Testis (tissue), 2 donors: ENCODE results near the gene CKAP4.

ENCODE experiments used
- POLR2A ChIP-seq: fragments of 450-650 bp; IDR thresholded peaks from one replicate; pipeline ENCODE4 v1.6.1; 2017; ENCODE audit warnings: antibody characterized with exemption, mild to moderate bottlenecking, moderate library complexity
- TF ChIP-seq, protein P1 (sequence below), 3 experiments: fragments of 450-650 bp in 2 of 3; fragments of 200-600 bp in 1 of 3; sonication (generic) in 1 of 3; IDR thresholded peaks; one replicate each; pipeline ENCODE4 v1.5.1; 2016 to 2019; ENCODE audit warnings: antibody characterized with exemption in 3 of 3, mild to moderate bottlenecking in 2 of 3, moderate library complexity in 1 of 3

DNA sequence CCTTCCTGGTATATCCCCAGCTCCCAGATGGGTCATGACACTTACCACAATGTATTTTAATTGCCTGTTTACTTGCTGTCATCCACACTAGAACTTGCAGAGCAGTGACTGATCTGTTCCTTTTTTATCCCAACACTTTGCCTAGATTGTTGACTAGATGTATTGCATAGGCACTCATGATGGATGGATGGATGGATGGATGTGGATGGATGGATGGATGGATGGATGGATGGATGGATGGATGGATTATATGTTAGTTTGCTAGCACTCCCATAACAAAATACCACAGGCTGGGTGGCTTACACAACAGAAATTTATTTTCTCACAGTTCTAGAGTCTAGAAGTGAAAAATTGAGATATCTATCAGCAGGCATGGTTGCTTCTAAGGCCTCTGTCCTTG lies 8.7 kb upstream of the CKAP4 start:
- TF ChIP-seq, protein P1, sequence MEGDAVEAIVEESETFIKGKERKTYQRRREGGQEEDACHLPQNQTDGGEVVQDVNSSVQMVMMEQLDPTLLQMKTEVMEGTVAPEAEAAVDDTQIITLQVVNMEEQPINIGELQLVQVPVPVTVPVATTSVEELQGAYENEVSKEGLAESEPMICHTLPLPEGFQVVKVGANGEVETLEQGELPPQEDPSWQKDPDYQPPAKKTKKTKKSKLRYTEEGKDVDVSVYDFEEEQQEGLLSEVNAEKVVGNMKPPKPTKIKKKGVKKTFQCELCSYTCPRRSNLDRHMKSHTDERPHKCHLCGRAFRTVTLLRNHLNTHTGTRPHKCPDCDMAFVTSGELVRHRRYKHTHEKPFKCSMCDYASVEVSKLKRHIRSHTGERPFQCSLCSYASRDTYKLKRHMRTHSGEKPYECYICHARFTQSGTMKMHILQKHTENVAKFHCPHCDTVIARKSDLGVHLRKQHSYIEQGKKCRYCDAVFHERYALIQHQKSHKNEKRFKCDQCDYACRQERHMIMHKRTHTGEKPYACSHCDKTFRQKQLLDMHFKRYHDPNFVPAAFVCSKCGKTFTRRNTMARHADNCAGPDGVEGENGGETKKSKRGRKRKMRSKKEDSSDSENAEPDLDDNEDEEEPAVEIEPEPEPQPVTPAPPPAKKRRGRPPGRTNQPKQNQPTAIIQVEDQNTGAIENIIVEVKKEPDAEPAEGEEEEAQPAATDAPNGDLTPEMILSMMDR (IDR thresholded peaks at IDR 0.05), result no peak
- no peak for TF ChIP-seq POLR2A
